Kidney (tissue), 14 donors: ENCODE data around the gene SLC4A11. TPM values are rescaled to one million over a fixed set of nuclear protein-coding genes. Genes with fewer than 3 reads are reported as not detected.
A peak's percentile ranks its signal among the peaks of the same experiment; 100 is the strongest.

Experiments used
- DNase-seq, 5 donors: peaks; one replicate each; pipeline ENCODE4 v3.0.0-alpha.2; 2013 to 2020
- FAIRE-seq: peaks from 2 replicates; lab custom pipeline; 2012; peaks lifted over from hg19 to GRCh38; lab: Jason Lieb, UNC
- H3K27ac ChIP-seq, 2 donors: one replicate each; pipeline ENCODE4 v1.7.0; 2013; ENCODE audit warnings: low read depth in 2 of 2, low read length in 2 of 2, inconsistent platforms in 1 of 2
- H3K27me3 ChIP-seq: one replicate; pipeline ENCODE4 v1.7.1; 2013; ENCODE audit warnings: low read length, inconsistent platforms; ENCODE audit not compliant: control insufficient read depth, insufficient read depth
- H3K36me3 ChIP-seq, 3 donors: one replicate each; pipeline versions ENCODE4 v1.7.0 to v1.7.1; 2013; ENCODE audit warnings: low read length in 3 of 3, control low read depth in 1 of 3, inconsistent platforms in 1 of 3; ENCODE audit not compliant: insufficient read depth in 3 of 3, control insufficient read depth in 2 of 3
- H3K4me1 ChIP-seq, 3 donors: one replicate each; pipeline versions ENCODE4 v1.7.0 to v1.7.1; 2013; ENCODE audit warnings: low read length in 3 of 3, inconsistent platforms in 1 of 3, low read depth in 1 of 3; ENCODE audit not compliant: control insufficient read depth in 2 of 3, insufficient read depth in 2 of 3
- H3K4me3 ChIP-seq, 3 donors: one replicate each; pipeline versions ENCODE4 v1.7.0 to v1.8.1; 2013; ENCODE audit warnings: low read length in 3 of 3, control low read depth in 1 of 3, inconsistent platforms in 1 of 3
- H3K9ac ChIP-seq, 3 donors: one replicate each; pipeline versions ENCODE4 v1.7.0 to v1.7.1; 2013; ENCODE audit warnings: low read length in 3 of 3, control low read depth in 1 of 3, inconsistent platforms in 1 of 3
- H3K9me3 ChIP-seq, 3 donors: one replicate each; pipeline versions ENCODE4 v1.7.0 to v1.7.1; 2013; ENCODE audit warnings: low read length in 3 of 3, control low read depth in 1 of 3, inconsistent platforms in 1 of 3; ENCODE audit not compliant: control insufficient read depth in 2 of 3, insufficient read depth in 1 of 3
- intact Hi-C: fragments of 100-400 bp; cut with DNase I; formaldehyde crosslinking; loops from one replicate; pipeline ENCODE4 v1.11.1; 2022
- polyA plus RNA-seq: library from polyadenylated mRNA; stranded (reverse); fragments of 350-450 nt; fragmentation: Illumina TruSeq; extraction: RNeasy Lipid Tissue Mini Kit (QIAGEN cat#74804); gene quantifications from one replicate; pipeline ENCODE4 v1.2.3, GENCODE V29; 2014; ENCODE audit warnings: low read depth, low replicate concordance; ENCODE audit not compliant: insufficient read depth
- total RNA-seq: library from RNA; stranded (reverse); fragmentation: NEBNext Ultra II Directional; extraction: Animal tissue kit (Norgen Biotek cat#: 25700); gene quantifications from one replicate; pipeline ENCODE4 v1.2.1, GENCODE V29; 2021
- TF ChIP-seq, protein P1 (sequence below): IDR thresholded peaks from 3 replicates; pipeline ENCODE4 v1.5.1; 2012; ENCODE audit warnings: mild to moderate bottlenecking, moderate library complexity, borderline replicate concordance; ENCODE audit not compliant: insufficient read depth; ENCODE audit errors: extremely low read depth
- donor health status: control.
- donor health status: control.
- donor health status: control.
- donor health status: control.
- donor health status: control.
- donor health status: DM: yes; HTN: yes; CAD: no.
- donor health status: Normal renal cell carcinoma (clear cell type).

SLC4A11 gene
- total and polyA plus RNA-seq, 2 donors from 2014 or later = 7.6 to 14.8 TPM

DNA sequence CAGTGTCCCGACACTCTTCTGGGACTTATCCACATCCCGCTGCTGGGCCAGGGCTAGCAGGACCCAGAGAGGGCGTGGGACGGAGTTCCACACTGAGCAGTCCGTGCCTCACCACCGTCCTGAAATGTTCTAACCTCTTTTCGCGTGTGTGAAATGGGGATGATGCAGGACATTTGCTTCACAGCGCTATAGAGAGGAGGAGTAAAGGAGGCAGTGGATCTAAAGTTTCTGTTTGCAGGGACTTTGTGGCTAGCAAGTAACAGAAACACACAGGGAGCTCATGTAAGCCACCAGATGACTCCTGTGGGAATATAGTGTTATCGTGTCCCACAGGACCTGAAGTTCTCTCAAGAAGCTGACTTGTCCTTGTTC is 29.1 kb downstream of the SLC4A11 start:
- no peaks in the 10 kb centered on the region for H3K27me3 ChIP-seq
- DNase-seq (no peak), FAIRE-seq (no peak)
- peak overlapping the region; percentile 87 to 98 (median 93) for H3K4me3 ChIP-seq
- H3K36me3 ChIP-seq = peaks cover 0 to 5% (median 0%) of the 10 kb centered on the region in 3 donors
- peak overlapping the region; percentile 70 to 89 (median 88) for H3K9ac ChIP-seq
- H3K9me3 ChIP-seq = no peaks in the 10 kb centered on the region
- intact Hi-C loops = no loop called here
- no peak overlapping the region for H3K27ac ChIP-seq
- H3K4me1 ChIP-seq = peaks cover 0 to 10% (median 6%) of the 10 kb centered on the region in 3 donors
- TF ChIP-seq, protein P1, sequence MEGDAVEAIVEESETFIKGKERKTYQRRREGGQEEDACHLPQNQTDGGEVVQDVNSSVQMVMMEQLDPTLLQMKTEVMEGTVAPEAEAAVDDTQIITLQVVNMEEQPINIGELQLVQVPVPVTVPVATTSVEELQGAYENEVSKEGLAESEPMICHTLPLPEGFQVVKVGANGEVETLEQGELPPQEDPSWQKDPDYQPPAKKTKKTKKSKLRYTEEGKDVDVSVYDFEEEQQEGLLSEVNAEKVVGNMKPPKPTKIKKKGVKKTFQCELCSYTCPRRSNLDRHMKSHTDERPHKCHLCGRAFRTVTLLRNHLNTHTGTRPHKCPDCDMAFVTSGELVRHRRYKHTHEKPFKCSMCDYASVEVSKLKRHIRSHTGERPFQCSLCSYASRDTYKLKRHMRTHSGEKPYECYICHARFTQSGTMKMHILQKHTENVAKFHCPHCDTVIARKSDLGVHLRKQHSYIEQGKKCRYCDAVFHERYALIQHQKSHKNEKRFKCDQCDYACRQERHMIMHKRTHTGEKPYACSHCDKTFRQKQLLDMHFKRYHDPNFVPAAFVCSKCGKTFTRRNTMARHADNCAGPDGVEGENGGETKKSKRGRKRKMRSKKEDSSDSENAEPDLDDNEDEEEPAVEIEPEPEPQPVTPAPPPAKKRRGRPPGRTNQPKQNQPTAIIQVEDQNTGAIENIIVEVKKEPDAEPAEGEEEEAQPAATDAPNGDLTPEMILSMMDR = no peak

DNA sequence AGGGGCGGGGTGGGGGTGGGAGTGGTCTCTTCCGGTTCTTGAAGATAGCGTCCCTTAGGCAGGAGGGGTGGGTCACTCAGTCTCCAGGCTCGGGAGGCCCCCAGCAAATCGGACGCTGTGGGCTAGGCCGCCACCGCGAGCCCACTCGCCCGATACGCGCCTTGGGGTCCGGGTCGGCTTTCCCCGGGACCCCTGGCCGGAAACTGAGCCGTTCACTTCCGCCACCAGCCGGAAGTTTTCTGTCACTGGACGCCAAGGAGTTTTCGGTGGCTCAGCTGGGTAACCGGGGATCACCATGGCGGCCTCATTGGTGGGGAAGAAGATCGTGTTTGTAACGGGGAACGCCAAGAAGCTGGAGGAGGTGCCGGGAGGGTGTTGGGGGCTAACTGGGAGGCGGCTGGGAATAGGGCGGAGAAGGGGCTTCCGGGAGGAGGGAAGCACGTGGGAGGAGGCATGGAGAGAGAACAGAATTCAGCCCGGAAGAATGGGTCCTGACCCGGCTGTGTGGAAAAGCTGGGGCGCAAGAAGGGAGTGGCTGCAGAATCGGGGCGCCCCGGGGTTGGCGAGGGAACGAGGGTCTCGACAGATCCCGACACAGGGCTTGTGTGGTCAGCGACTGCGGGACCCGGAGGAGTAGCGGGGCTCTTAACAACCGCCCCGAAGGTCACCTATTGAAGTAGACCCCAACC is 29.6 kb downstream of the SLC4A11 start, which contains the start of gene ITPA:
TSS of gene ITPA (plus strand) at position 242 of the 689 bp plus-strand sequence. CDS start at position 296, 54 bp downstream.
- Histone ChIP-seq H3K27me3 (no peaks in the 10 kb centered on the region), H3K36me3 (peaks cover 0 to 5% (median 0%) of the 10 kb centered on the region in 3 donors), H3K9me3 (no peaks in the 10 kb centered on the region), H3K9ac (peak within 1 kb of the TSS; percentile 70 to 89 (median 88)), H3K4me1 (peaks cover 0 to 10% (median 6%) of the 10 kb centered on the region in 3 donors), H3K27ac (peak within 1 kb of the TSS; percentile 38 to 81), H3K4me3 (peak within 1 kb of the TSS; percentile 87 to 98 (median 93))
- TF ChIP-seq, protein P1 = no peak
- intact Hi-C loops = no loop called here
- FAIRE-seq = no peak
- peak; percentile 63 to 84 (median 68) for DNase-seq

DNA sequence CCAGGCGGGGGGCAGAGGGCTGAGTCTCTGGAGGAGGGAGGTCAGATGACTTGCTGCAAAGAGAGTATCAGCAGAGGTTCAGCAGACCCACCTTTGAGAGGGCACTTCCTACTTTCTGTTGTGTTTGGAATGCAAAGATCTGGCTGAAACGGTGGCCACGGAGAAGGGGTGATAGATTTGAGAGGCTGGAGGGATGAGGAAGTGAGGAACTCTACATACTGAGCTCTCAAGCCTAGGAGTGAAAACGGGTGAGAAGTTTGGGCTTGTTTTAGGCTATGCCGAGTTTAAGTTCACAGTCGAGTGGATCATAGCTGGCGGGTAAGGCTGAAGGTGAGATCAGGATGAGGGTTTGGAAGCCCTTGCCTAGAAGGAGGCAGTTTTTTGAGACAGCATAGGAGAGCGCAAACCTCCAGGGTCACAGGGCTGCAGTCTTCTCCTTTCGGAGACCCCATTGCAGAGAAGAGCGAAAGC is 30.2 kb downstream of the SLC4A11 start:
- H3K36me3 ChIP-seq = peaks cover 0 to 1% (median 0%) of the 10 kb centered on the region in 3 donors
- peak overlapping the region; percentile 87 to 98 (median 93) for H3K4me3 ChIP-seq
- peaks cover 0 to 10% (median 7%) of the 10 kb centered on the region in 3 donors for H3K4me1 ChIP-seq
- TF ChIP-seq, protein P1 = no peak
- peak overlapping the region; percentile 38 to 81 for H3K27ac ChIP-seq
- H3K27me3 ChIP-seq = no peaks in the 10 kb centered on the region
- peak overlapping the region; percentile 35 to 88 (median 70) for H3K9ac ChIP-seq
- no peak for FAIRE-seq
- intact Hi-C loops = no loop called here
- peak in 1 of 5 donors; percentile 13 for DNase-seq
- H3K9me3 ChIP-seq = no peaks in the 10 kb centered on the region
